GM12874 (cell line): ENCODE measurements around the gene PTPRE.

ENCODE experiments used
- TF ChIP-seq, protein P1 (sequence below): IDR thresholded peaks from 2 replicates; pipeline ENCODE4 v1.5.1; 2011; ENCODE audit warnings: low read depth, mild to moderate bottlenecking, control low read depth, low read length, moderate library complexity; ENCODE audit not compliant: insufficient read depth

Gene PTPRE

DNA sequence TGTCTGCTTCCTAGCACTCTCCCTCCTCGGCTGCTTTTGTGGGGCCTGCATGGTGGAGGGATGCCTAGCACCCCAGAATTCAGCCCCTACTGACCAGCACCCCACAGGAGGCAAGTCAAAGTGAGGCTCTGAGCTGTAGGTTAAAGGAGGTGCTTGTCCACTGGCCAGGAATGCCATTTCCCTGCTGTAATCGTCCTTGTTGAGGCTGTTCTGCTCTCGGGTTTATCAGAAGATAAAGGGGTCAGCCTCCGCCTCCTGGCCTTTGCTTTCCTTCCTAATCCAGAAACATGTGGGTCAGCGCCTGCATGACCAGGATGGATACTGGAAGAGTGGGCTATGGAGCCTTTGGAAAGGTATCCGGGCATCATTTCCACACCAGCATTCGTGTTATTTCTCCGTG, 120.4 kb downstream of the PTPRE start:
- TF ChIP-seq, protein P1, sequence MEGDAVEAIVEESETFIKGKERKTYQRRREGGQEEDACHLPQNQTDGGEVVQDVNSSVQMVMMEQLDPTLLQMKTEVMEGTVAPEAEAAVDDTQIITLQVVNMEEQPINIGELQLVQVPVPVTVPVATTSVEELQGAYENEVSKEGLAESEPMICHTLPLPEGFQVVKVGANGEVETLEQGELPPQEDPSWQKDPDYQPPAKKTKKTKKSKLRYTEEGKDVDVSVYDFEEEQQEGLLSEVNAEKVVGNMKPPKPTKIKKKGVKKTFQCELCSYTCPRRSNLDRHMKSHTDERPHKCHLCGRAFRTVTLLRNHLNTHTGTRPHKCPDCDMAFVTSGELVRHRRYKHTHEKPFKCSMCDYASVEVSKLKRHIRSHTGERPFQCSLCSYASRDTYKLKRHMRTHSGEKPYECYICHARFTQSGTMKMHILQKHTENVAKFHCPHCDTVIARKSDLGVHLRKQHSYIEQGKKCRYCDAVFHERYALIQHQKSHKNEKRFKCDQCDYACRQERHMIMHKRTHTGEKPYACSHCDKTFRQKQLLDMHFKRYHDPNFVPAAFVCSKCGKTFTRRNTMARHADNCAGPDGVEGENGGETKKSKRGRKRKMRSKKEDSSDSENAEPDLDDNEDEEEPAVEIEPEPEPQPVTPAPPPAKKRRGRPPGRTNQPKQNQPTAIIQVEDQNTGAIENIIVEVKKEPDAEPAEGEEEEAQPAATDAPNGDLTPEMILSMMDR = no peak

DNA sequence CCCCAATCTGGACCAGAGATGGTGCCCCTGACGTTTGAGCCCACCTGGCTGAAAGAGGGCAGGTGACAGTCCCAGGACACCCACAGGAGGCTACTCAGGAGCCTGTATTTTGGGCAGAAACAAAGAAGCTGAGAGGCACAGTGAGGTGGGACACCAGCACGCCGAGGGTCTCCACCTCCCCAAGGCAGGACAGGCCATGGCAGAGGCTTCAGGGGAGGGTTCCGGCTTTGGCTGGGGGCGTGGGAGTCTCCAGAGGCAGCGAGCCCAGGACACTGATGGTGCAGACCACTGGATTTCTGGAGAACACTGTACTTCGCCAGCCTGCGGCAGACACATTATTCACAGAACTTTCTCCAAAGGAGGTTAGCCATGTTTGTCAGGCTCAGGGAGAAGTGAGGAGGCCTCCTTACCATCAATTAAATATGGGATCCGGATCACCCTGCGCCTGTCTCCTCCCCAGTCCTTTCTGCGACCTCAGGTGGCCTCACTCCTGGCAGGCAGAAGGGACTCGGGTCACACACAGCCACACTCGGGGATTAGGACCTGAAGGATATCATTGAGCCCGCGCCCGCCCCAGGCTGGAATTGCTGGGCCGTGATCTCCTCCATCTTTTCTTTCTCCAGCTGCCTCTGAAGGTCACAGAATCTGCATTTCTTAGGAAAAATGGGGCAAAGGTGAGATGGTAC, 121.1 kb downstream of the PTPRE start:
- TF ChIP-seq, protein P1 = no peak

DNA sequence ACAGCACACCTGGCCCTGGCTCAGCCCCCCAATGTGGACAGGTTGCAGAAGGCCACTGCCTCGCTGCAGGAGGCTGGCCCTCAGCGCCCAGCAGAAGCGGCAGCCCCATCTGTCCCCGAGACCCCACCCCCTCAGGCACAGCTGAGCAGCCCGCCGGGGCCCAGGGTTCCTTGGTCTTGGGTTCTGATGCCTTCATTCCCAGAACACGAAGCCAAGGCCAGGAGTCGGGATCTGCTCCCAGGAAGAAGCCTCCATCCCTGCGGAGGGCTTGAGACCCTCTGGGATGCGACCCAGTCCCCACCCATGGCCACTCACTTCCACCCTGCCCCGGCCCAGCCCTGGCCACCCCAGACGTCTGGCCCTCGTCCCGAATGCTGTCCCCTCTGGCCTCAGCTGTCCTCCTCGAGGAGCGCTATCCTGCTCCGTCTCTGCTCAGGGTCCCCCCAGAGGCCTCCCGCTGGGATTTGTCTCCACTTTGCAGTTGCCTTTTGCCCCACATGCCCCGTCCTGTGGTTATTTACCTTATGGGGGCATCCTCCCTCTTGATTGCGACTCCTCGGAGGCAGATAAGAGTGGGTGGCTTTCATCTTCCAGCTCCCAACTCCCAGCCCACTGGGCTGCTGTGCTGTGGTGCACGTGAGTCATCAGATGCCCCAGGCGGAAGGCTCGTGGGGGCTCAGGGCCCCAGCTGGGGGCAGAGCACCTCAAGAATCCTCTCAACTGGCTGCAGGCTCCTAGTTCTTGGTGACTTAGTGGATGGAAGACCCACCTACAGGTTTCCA, 121.8 kb downstream of the PTPRE start:
- TF ChIP-seq, protein P1 = no peak

DNA sequence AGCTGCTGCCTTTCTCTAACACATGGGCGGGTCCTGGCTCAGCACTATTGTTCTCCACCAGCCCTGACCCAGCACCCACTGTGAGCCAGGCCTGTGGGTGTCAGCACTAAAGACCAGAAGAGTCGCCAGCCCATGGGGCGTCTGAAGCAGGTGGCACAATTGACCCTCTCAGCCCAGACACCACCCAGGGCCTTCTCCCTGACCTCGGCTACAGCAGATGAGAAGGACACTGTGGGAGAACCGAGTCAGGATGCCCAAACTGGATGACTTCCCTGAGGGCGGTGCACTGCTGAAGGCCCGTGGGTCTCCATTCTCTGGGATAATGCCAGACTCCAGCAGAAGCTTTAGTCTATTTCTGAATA, 122.4 kb downstream of the PTPRE start:
- TF ChIP-seq, protein P1 = no peak

DNA sequence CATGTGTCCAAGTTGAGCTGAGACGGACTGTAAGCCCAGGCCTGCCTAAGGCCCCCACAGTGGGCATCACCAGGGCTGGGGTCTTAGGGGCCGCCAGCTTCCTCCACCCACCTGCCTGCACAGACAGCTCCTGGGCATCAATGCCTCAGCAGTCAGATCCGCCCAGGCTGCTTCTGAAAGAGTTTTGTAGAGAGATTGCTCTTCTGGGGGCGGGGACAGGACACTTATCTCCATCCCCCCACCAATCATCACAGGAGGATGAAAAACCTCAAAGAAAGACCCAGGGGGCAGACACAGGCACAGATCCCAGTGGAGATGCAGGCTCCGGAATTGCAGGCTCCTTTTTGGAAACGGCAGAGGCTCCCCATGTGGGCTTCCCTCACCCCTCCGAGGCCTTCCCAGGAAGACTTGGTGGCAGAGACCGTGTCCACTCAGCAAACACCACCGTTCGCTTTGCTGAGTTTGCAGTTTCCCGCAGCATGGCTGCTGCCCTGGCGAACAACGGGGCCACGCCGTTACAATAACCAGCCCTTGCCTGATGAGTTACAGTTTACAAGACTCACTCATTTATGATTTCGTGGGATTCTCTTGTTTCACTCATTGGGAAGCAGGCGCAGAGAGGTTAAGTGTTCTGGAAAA, 122.9 kb downstream of the PTPRE start:
- TF ChIP-seq, protein P1 = no peak

DNA sequence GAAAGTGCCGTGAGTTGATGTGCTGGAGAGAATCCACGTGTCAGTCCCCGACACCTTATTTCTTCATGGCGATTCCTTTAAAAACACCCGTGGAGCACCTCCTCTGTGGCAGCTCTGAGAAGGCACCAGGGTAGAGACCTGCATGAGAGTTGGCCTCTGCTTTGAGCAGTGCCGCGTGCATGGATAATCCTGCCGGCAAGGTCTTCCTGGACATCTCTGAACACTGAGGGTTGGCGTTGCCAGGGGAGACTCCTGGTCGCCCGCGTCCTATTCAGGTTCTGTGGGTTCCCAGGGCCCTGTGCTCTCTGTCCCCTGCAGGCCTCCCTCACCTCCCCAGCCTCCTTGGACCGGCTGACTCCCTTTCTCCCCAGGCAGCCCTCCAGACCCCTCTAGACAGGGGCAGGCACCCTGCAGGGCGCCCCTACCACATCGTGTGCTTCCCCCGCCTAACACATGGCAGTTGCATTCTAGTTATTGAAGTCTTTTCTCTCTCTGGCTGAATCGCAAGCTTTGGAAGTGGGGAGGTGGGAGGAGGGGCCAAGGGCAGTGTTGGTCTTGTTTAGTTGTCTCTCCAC, 123.7 kb downstream of the PTPRE start:
- TF ChIP-seq, protein P1 = no peak

DNA sequence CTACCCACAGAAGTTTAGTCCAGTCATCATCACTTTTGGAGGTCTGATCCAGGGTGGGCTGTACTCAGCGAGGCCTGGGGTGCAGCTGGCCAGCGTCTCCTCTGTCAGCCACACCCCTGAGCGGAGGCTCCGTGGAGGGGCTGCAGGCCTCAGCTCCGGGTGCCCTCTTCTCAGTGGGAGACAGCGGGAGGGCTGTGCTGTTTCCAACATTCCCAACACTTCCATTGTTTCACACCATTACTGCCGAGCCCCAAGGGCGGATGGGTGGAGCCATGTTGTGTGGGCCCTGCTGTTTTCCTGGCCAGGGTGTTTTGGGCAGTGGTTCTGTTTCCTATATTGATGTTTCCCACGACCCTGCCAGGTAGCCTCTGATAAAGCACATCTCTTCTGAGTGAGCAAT, 124.3 kb downstream of the PTPRE start:
- TF ChIP-seq, protein P1 = no peak
